OCI-LY1 (cell line): Measurements from ENCODE around the gene BTRC.
"Not testable (repeated sequence)": the region's sequence is repeated elsewhere in the genome, so short reads cannot be mapped to it uniquely, and the experiment has no call there.

Experiments
- H2AFZ ChIP-seq: fragments of 200-600 bp; sonication (generic), shearing (Covaris generic); 2 replicates; pipeline ENCODE4 v1.6.0; 2014; ENCODE audit warnings: antibody characterized with exemption, mild to moderate bottlenecking, low read length
- H3F3A ChIP-seq: fragments of 200-600 bp; sonication (generic), shearing (Covaris generic); 2 replicates; pipeline ENCODE4 v1.6.0; 2014; ENCODE audit warnings: mild to moderate bottlenecking, antibody characterized with exemption, low read length, moderate library complexity; ENCODE audit not compliant: insufficient read depth
- H3K27ac ChIP-seq: fragments of 200-600 bp; sonication (generic); 2 replicates; pipeline ENCODE4 v1.5.1; 2014; ENCODE audit warnings: low read length, mixed run types, mild to moderate bottlenecking, low read depth; ENCODE audit not compliant: poor library complexity, severe bottlenecking
- H3K27me3 ChIP-seq: fragments of 200-600 bp; sonication (generic); 2 replicates; pipeline ENCODE4 v1.6.0; 2014; ENCODE audit warnings: antibody characterized with exemption, mild to moderate bottlenecking, low read length, moderate library complexity; ENCODE audit not compliant: insufficient read depth
- H3K36me3 ChIP-seq: fragments of 200-600 bp; sonication (generic); 2 replicates; pipeline ENCODE4 v1.6.1; 2014; ENCODE audit warnings: mild to moderate bottlenecking, antibody characterized with exemption, low read length, moderate library complexity, mixed read lengths; ENCODE audit not compliant: insufficient read depth
- H3K4me1 ChIP-seq: fragments of 200-600 bp; sonication (generic); 2 replicates; pipeline ENCODE4 v1.5.1; 2014; ENCODE audit warnings: mild to moderate bottlenecking, low read length, moderate library complexity; ENCODE audit not compliant: insufficient read depth, severe bottlenecking
- H3K4me2 ChIP-seq: fragments of 200-600 bp; sonication (generic), shearing (Covaris generic); 2 replicates; pipeline ENCODE4 v1.6.1; 2014; ENCODE audit warnings: low read length
- H3K4me3 ChIP-seq: fragments of 200-600 bp; sonication (generic); 2 replicates; pipeline ENCODE4 v1.5.1; 2014; ENCODE audit warnings: low read length, low read depth, mild to moderate bottlenecking, mixed read lengths; ENCODE audit not compliant: poor library complexity, severe bottlenecking
- H3K79me2 ChIP-seq: fragments of 200-600 bp; shearing (Covaris generic); 2 replicates; pipeline ENCODE4 v1.6.1; 2016; ENCODE audit warnings: mixed run types, low read length, mixed read lengths; ENCODE audit not compliant: insufficient read depth
- H3K9ac ChIP-seq: fragments of 200-600 bp; sonication (generic), shearing (Covaris generic); 2 replicates; pipeline ENCODE4 v1.6.1; 2014; ENCODE audit warnings: mild to moderate bottlenecking, low read length, mixed read lengths
- H3K9me2 ChIP-seq: fragments of 200-600 bp; sonication (generic), shearing (Covaris generic); 2 replicates; pipeline ENCODE4 v1.6.1; 2014; ENCODE audit warnings: low read depth, mild to moderate bottlenecking, low read length, mixed read lengths
- H3K9me3 ChIP-seq: fragments of 200-600 bp; shearing (Covaris generic); 2 replicates; pipeline ENCODE4 v1.6.1; 2014; ENCODE audit warnings: low read length, mixed read lengths
- H4K20me1 ChIP-seq: fragments of 200-600 bp; sonication (generic), shearing (Covaris generic); 2 replicates; pipeline ENCODE4 v1.6.0; 2016; ENCODE audit warnings: mild to moderate bottlenecking, low read length; ENCODE audit not compliant: insufficient read depth
- CTCF ChIP-seq: fragments of 200-600 bp; sonication (generic), shearing (Covaris generic); IDR thresholded peaks from 2 replicates; pipeline ENCODE4 v1.5.1; 2017; ENCODE audit warnings: mild to moderate bottlenecking, antibody characterized with exemption, low read length, moderate library complexity, mixed read lengths
- EZH2 ChIP-seq: fragments of 200-600 bp; sonication (generic), shearing (Covaris generic); IDR thresholded peaks from 2 replicates; pipeline ENCODE4 v1.8.0; 2017; ENCODE audit warnings: borderline replicate concordance, mixed run types, mild to moderate bottlenecking, antibody characterized with exemption, low read length, moderate library complexity, mixed read lengths

BTRC gene

GRCh38 chr10:101385866-101386658, 32.1 kb downstream of the BTRC start:
- H3F3A ChIP-seq = no peaks in the 10 kb centered on the region
- H3K4me1 ChIP-seq = no peaks in the 10 kb centered on the region
- H3K36me3 ChIP-seq = no peaks in the 10 kb centered on the region
- H3K79me2 ChIP-seq = no peaks in the 10 kb centered on the region
- no peaks in the 10 kb centered on the region for H3K9me2 ChIP-seq
- no peaks in the 10 kb centered on the region for H3K9me3 ChIP-seq
- no peak overlapping the region for H3K4me2 ChIP-seq
- TF ChIP-seq CTCF (no peak), EZH2 (no peak)
- no peak overlapping the region for H2AFZ ChIP-seq
- no peaks in the 10 kb centered on the region for H4K20me1 ChIP-seq
- H3K9ac ChIP-seq = no peak overlapping the region
- no peak overlapping the region for H3K4me3 ChIP-seq
- no peaks in the 10 kb centered on the region for H3K27me3 ChIP-seq
- no peak overlapping the region for H3K27ac ChIP-seq

- H3K4me1 ChIP-seq = no peaks in the 10 kb centered on the region
- no peak overlapping the region for H3K4me2 ChIP-seq
- no peak overlapping the region for H3K27ac ChIP-seq
- H3K36me3 ChIP-seq = no peaks in the 10 kb centered on the region
- no peaks in the 10 kb centered on the region for H3K27me3 ChIP-seq
- no peaks in the 10 kb centered on the region for H3K79me2 ChIP-seq
- H3K9me2 ChIP-seq = no peaks in the 10 kb centered on the region
- H2AFZ ChIP-seq = no peak overlapping the region
- TF ChIP-seq EZH2 = no peak
- no peak for TF ChIP-seq CTCF
- no peaks in the 10 kb centered on the region for H4K20me1 ChIP-seq
- H3K4me3 ChIP-seq = no peak overlapping the region
- no peaks in the 10 kb centered on the region for H3F3A ChIP-seq
- H3K9me3 ChIP-seq = no peaks in the 10 kb centered on the region
- no peak overlapping the region for H3K9ac ChIP-seq
Observed at GRCh38 chr10:101386659-101387259, 32.8 kb downstream of the BTRC start.

GRCh38 chr10:101388676-101389276, 34.8 kb downstream of the BTRC start:
- Histone ChIP-seq H2AFZ (no peak overlapping the region), H3K9me3 (no peaks in the 10 kb centered on the region), H3K79me2 (no peaks in the 10 kb centered on the region), H3K27ac (no peak overlapping the region), H3K9me2 (no peaks in the 10 kb centered on the region), H3K9ac (no peak overlapping the region), H3K27me3 (no peaks in the 10 kb centered on the region), H4K20me1 (no peaks in the 10 kb centered on the region), H3K4me2 (no peak overlapping the region), H3F3A (no peaks in the 10 kb centered on the region), H3K4me1 (no peaks in the 10 kb centered on the region), H3K4me3 (no peak overlapping the region), H3K36me3 (no peaks in the 10 kb centered on the region; the same call in 1 of the 2 replicates)
- TF ChIP-seq EZH2 = no peak

GRCh38 chr10:101389532-101389931, 35.6 kb downstream of the BTRC start:
- not testable (repeated sequence) for H3K4me1 ChIP-seq, H3K9me3 ChIP-seq, H4K20me1 ChIP-seq, H3K9me2 ChIP-seq, H3K27ac ChIP-seq, H3K9ac ChIP-seq, H3K27me3 ChIP-seq, H3K4me3 ChIP-seq, H3K79me2 ChIP-seq, H3K36me3 ChIP-seq, H3F3A ChIP-seq, H2AFZ ChIP-seq, H3K4me2 ChIP-seq
